Endodermal cell (in vitro differentiated cells): ENCODE measurements around the gene TMEM19. TPM values are rescaled to one million over a fixed set of nuclear protein-coding genes. Genes with fewer than 3 reads are reported as not detected.
"Not testable (repeated sequence)": the region's sequence is repeated elsewhere in the genome, so short reads cannot be mapped to it uniquely, and the experiment has no call there.

Source experiments
- DNase-seq: peaks from one replicate; pipeline ENCODE4 v3.0.0-alpha.2; 2017
- H3K27ac ChIP-seq: 2 replicates; pipeline ENCODE4 v1.5.1; 2013; ENCODE audit warnings: mild to moderate bottlenecking, low read depth, low read length, moderate library complexity
- H3K27me3 ChIP-seq: 2 replicates; pipeline ENCODE4 v1.6.1; 2013; ENCODE audit warnings: mild to moderate bottlenecking, low read length, moderate library complexity; ENCODE audit not compliant: insufficient read depth, control insufficient read depth, poor library complexity, severe bottlenecking
- H3K36me3 ChIP-seq: 2 replicates; pipeline ENCODE4 v1.7.0; 2013; ENCODE audit warnings: mild to moderate bottlenecking, low read length, moderate library complexity; ENCODE audit not compliant: control insufficient read depth, insufficient read depth
- H3K4me1 ChIP-seq: one replicate; pipeline ENCODE4 v1.7.0; 2013; ENCODE audit warnings: low read length; ENCODE audit not compliant: control insufficient read depth, insufficient read depth
- H3K4me3 ChIP-seq: 2 replicates; pipeline ENCODE4 v1.5.1; 2013; ENCODE audit warnings: mild to moderate bottlenecking, low read length, moderate library complexity
- H3K9ac ChIP-seq: 2 replicates; pipeline ENCODE4 v1.6.1; 2013; ENCODE audit warnings: mild to moderate bottlenecking, low read length, moderate library complexity; ENCODE audit not compliant: poor library complexity, severe bottlenecking; ENCODE audit errors: extremely low read depth
- H3K9me3 ChIP-seq: 2 replicates; pipeline ENCODE4 v1.6.1; 2013; ENCODE audit warnings: mild to moderate bottlenecking, low read length, moderate library complexity; ENCODE audit not compliant: control insufficient read depth
- H3K27ac Mint-ChIP-seq: 2 replicates; pipeline ENCODE4 v1.8.0; 2020; ENCODE audit warnings: mixed read lengths
- H3K27me3 Mint-ChIP-seq: 2 replicates; pipeline ENCODE4 v1.8.0; 2021; ENCODE audit warnings: mild to moderate bottlenecking, mixed read lengths; ENCODE audit not compliant: insufficient read depth
- H3K36me3 Mint-ChIP-seq: 2 replicates; pipeline ENCODE4 v1.8.0; 2020; ENCODE audit warnings: low read depth, mixed read lengths
- H3K4me1 Mint-ChIP-seq: 2 replicates; pipeline ENCODE4 v1.8.0; 2020; ENCODE audit warnings: mixed read lengths
- H3K4me3 Mint-ChIP-seq: 2 replicates; pipeline ENCODE4 v1.8.0; 2020; ENCODE audit warnings: mild to moderate bottlenecking, moderate library complexity, mixed read lengths
- H3K9me3 Mint-ChIP-seq: 2 replicates; pipeline ENCODE4 v1.8.0; 2020; ENCODE audit warnings: mild to moderate bottlenecking, mixed read lengths
- CTCF ChIP-seq: fragments of 200-600 bp; sonication (generic); conservative IDR thresholded peaks from 2 replicates; pipeline ENCODE4 v1.5.0; 2021; ENCODE audit warnings: antibody characterized with exemption, mild to moderate bottlenecking
- WGBS, 2 experiments: methylation state at CpG; one replicate each; pipeline versions ENCODE4 v1.1.5 to v1.1.7; 2013; ENCODE audit warnings: missing lambda C conversion rate in 2 of 2, mixed read lengths in 1 of 2; ENCODE audit not compliant: insufficient coverage in 1 of 2, insufficient read length in 1 of 2; 5-methylcytosine and 5-hydroxymethylcytosine counted together
- total RNA-seq, 2 donors: library from RNA; stranded (reverse); fragmentation: NEBNext Ultra II Directional in 1 of 2; extraction: Animal tissue kit (Norgen Biotek cat#: 25700) in 1 of 2; gene quantifications; 2 replicates in 1 of 2; 3 replicates in 1 of 2; pipeline ENCODE4 v1.2.1, GENCODE V29; 2021

The TMEM19 gene
- total RNA-seq, 2 donors from 2014 or later = 12.7 to 15.9 TPM

- no peak for DNase-seq
- no peaks in the 10 kb centered on the region for H3K9me3 ChIP-seq
- no peaks in the 10 kb centered on the region for H3K27me3 ChIP-seq
- WGBS, 2 experiments = 83 to 97% methylated on average over 2 to 5 of the region's 5 CpGs
- no peak overlapping the region for H3K4me3 Mint-ChIP-seq
- H3K27ac ChIP-seq = no peak overlapping the region
- no peak overlapping the region for H3K4me3 ChIP-seq
- no peaks in the 10 kb centered on the region for H3K4me1 ChIP-seq
- H3K9me3 Mint-ChIP-seq = no peaks in the 10 kb centered on the region
- H3K27ac Mint-ChIP-seq = no peak overlapping the region
- no peaks in the 10 kb centered on the region for H3K27me3 Mint-ChIP-seq
- peaks cover 4% of the 10 kb centered on the region for H3K36me3 ChIP-seq
- no peak for TF ChIP-seq CTCF
- no peak overlapping the region for H3K9ac ChIP-seq
- H3K36me3 Mint-ChIP-seq = no peaks in the 10 kb centered on the region
- peaks cover 11% of the 10 kb centered on the region for H3K4me1 Mint-ChIP-seq
These were observed 3.2 kb downstream of the TMEM19 start for GRCh38 chr12:71688961-71689570.

DNA sequence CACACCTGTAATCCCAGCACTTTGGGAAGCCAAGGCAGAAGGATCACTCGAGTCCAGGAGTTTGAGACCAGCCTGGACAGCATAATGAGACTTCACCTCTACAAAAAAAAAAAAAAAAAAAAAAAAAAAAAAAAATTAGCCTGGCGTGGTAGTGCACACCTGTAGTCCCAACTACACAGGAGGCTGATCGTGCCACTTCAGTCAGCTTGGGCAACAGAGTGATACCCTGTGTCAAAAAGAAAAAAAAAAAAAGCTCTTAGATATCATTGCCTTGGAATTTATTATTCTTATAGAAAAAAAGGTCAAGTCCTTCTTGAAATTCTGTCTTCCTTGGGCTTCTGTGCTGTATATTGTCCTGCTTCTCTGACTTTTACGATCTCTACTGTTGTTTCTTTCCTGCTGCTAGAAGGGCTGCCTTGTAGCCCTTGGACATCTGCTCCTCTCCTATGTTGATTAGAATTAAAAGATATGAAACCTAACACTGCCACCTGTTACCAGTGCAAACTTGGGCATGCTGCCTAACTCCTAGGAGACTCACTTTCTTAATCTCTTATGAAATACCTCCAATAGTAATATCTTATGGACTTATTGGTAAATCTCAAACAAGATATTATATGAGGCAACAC is 5.7 kb downstream of the TMEM19 start:
- no peak overlapping the region for H3K27ac Mint-ChIP-seq
- WGBS, 2 experiments = 94 to 100% methylated on average over 1 to 2 of the region's 4 CpGs
- Histone ChIP-seq H3K27me3 (no peaks in the 10 kb centered on the region), H3K9ac (no peak overlapping the region), H3K36me3 (peaks cover 7% of the 10 kb centered on the region), H3K27ac (no peak overlapping the region), H3K4me1 (no peaks in the 10 kb centered on the region), H3K9me3 (no peaks in the 10 kb centered on the region), H3K4me3 (no peak overlapping the region)
- H3K27me3 Mint-ChIP-seq = no peaks in the 10 kb centered on the region
- H3K4me1 Mint-ChIP-seq = peaks cover 19% of the 10 kb centered on the region
- peaks cover 3% of the 10 kb centered on the region for H3K36me3 Mint-ChIP-seq
- no peak overlapping the region for H3K4me3 Mint-ChIP-seq
- TF ChIP-seq CTCF = no peak
- H3K9me3 Mint-ChIP-seq = no peaks in the 10 kb centered on the region
- DNase-seq = no peak

GRCh38 chr12:71693126-71693525 is 7.2 kb downstream of the TMEM19 start:
- Histone ChIP-seq H3K9me3 (no peaks in the 10 kb centered on the region), H3K36me3 (peaks cover 19% of the 10 kb centered on the region), H3K4me1 (no peaks in the 10 kb centered on the region), H3K9ac (no peak overlapping the region), H3K27ac (no peak overlapping the region), H3K4me3 (no peak overlapping the region), H3K27me3 (no peaks in the 10 kb centered on the region)
- no peak overlapping the region for H3K27ac Mint-ChIP-seq
- H3K36me3 Mint-ChIP-seq = peaks cover 12% of the 10 kb centered on the region
- no peak overlapping the region for H3K4me3 Mint-ChIP-seq
- TF ChIP-seq CTCF = no peak
- H3K4me1 Mint-ChIP-seq = peaks cover 13% of the 10 kb centered on the region
- no peaks in the 10 kb centered on the region for H3K9me3 Mint-ChIP-seq
- H3K27me3 Mint-ChIP-seq = no peaks in the 10 kb centered on the region
- DNase-seq = no peak
- 97 to 100% methylated on average over 2 to 7 of the region's 7 CpGs for WGBS, 2 experiments

GRCh38 chr12:71693651-71694050 is 7.8 kb downstream of the TMEM19 start:
- not testable (repeated sequence) for DNase-seq, H3K27me3 Mint-ChIP-seq, H3K27ac ChIP-seq, H3K4me3 Mint-ChIP-seq, H3K4me3 ChIP-seq, H3K27me3 ChIP-seq, H3K9me3 Mint-ChIP-seq, H3K9me3 ChIP-seq, H3K4me1 ChIP-seq, H3K9ac ChIP-seq
- H3K4me1 Mint-ChIP-seq = peaks cover 13% of the 10 kb centered on the region
- whole genome bisulfite sequencing, 2 experiments = 90 to 98% methylated on average over 2 to 5 of the region's 5 CpGs
- H3K27ac Mint-ChIP-seq = peak overlapping the region; percentile 6
- peaks cover 24% of the 10 kb centered on the region for H3K36me3 ChIP-seq
- H3K36me3 Mint-ChIP-seq = peaks cover 16% of the 10 kb centered on the region
